G401.6 (cell line): ENCODE results near the gene ZDHHC12.

Experiments
- FAIRE-seq: peaks from 2 replicates; lab custom pipeline; 2012; peaks lifted over from hg19 to GRCh38; lab: Jason Lieb, UNC

Gene ZDHHC12

DNA sequence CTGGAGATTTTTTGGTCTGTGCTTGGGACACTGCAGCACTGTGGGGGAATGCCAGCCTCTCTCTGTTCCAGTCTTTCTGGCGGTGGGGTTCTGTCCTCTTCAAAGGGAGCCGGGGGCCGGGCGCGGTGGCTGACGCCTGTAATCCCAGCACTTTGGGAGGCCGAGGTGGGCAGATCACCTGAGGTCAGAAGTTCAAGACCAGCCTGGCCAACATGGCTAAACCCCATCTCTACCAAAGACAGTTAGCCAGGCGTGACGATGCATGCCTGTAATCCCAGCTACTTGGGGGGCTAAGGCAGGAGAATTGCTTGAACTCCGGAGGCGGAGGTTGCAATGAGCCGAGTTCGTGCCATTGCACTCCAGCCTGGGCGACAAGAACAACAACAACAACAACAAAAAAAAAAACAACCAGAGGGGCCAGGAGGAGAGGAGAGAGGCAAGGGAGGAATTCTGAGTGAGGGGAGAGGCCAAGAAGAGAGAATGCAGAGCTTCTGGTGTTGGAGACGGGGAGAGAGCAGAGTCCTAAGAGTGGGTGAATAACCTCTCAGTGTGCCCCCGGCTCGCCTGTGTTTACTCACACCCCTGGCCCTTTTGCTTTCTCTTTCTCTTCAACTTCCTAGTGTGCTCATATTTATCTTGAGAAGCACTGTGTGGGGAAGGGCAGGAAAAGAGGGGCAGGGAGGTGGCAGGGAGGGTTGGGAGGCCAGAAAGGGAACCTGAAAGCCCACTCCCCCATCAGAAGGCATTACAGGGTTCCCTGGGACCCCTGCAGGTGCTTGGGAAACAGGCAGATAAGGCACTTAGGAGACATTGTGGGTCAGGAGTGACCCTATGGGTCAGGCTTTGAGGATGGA lies 38.1 kb downstream of the ZDHHC12 start:
- FAIRE-seq: no peak

DNA sequence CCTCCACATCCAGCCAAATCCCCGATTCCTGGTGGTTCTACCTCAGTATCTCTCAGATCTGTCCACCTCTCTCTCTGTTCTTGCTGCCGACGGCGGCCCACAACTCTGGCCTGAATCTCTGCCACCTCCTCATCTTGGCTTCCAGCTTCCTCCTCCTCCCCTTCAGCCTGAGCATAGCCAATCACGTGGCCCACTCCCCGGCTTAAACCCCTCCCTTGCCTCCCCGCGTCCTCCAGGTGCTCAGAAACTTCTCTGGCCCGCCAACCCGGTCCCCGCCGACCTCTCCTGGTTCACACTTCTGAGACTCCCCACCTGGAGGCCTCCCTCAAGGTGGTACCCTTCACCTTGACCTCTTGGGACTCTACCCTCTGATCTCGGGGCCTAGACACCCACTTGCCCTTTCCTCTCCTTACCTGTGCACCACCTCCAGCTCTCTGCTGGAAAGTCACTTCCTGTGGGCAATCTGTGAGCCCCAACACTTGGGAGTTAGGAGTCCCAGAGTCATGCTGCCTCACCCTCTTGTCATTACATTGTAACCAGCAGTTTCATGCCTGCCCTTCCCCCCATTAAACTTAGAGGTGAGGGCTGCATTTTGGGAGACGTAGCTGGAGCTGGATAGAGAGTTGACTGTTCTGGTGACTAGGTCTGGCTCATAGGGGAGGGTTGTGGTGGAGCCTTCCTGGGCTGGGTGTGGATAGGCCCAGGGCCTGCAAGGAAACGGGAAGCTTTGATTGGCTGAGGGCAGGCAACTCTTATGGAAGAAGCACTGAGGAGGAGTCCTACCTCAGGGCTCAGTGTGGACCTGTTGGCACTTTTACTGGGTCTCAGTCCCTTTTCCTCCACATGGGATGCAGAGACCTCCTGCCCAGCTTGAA lies 39.4 kb downstream of the ZDHHC12 start:
- FAIRE-seq: peak; percentile 79

DNA sequence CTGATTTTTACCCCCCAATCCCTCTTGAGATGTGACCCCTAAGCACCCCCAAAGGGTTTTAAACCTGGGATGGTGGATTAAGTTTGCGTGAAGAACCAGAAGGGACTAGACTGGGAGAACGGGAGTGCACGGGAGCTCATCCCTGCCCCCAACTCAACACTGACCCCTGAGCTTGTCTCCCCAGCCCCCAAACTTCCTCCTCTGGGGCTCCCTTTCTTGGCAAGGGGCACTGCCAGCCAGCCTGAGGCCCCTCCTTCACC lies 39.9 kb downstream of the ZDHHC12 start:
- no peak for FAIRE-seq

DNA sequence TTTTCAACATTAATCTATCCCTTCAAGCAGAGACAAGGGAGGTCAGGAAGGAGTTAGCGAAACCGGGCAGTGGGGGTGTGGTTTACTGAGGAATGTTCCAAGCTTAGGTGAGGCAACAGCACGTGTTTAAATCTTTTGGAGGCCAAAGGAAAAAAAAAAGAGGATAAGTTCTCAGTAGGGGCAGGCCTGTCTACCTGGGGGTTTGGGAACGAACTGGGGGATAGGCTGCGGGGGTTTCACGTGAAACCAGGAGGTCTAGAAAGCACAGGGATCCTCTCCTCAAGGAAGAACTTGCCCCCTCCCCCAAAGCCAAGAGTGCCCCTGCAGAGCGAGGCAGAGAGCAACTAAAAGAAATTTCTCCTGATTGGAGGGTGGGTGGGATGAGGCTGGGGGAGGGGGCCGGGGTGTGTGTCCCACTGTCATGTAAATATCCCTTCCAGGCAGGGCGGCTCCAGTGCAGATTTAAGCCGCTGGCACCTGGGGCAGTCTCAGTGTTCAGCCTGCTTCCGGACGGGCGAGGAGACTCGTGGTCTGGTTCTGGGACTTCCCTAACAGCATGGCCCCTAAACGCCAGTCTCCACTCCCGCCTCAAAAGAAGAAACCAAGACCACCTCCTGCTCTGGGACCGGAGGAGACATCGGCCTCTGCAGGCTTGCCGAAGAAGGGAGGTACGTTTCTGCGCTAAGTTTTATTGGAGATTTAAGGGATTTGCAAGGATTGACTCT lies 40.4 kb downstream of the ZDHHC12 start:
- FAIRE-seq: peak; percentile 74

DNA sequence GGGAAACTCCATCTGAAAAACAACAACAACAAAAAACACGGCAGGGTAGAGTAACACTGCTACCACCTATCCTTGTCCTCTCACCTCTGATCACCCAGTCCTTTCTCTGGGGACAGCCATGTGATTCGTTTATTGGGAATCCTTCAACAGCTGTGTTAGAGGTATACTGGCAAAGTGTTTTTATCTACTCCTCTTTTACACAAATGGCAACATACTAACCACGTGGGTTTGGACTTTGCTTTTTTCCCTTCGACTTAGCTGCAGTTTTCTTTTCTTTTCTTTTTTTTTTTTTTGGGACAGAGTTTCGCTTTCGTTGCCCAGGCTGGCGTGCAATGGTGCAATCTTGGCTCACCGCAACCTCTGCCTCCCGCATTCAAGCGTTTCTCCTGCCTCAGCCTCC lies 46.1 kb downstream of the ZDHHC12 start:
- no peak for FAIRE-seq

DNA sequence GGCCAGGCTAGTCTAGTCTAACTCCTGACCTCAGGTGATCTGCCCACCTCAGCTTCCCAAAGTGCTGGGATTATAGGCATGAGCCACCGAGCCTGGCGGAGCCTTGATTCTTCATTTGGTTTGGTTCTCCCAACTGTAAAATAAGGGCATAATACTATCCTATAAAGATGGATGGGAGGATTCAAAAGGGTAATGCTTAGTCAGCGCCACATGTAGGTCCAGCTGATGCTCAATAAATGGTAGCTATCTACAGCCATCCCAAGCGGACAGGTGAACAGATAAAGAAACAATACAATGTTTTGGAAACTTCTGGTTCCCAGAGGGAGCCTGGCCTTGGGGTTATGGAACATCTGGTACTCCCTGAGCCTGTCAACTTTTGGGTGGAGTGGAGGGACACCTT lies 48.5 kb downstream of the ZDHHC12 start:
- no peak for FAIRE-seq
